NCI-H345 treated with DMSO at 0.1 percent for 48 hours (cell line): Measurements from ENCODE around the gene FLNB.
A peak's percentile ranks its signal among the peaks of the same experiment; 100 is the strongest.

Experiments used
- DNase-seq: peaks from one replicate; lab custom pipeline; 2025; ENCODE audit not compliant: unreplicated experiment; lab: John Stamatoyannopoulos, UW

Gene FLNB

GRCh38 chr3:58008141-58009025, at the start of gene FLNB:
Gene FLNB (plus strand): TSS chr3:58008422. CDS start chr3:58008565, 143 bp downstream.
- DNase-seq, result peak; percentile 23

- no peak for DNase-seq
These were observed 49.4 kb upstream of the FLNB start for GRCh38 chr3:57958642-57959422.

GRCh38 chr3:57959423-57960173, 48.6 kb upstream of the FLNB start:
- no peak for DNase-seq

GRCh38 chr3:57960174-57960505, 48.1 kb upstream of the FLNB start:
- DNase-seq, result no peak

GRCh38 chr3:57961177-57961827, 46.9 kb upstream of the FLNB start:
- no peak for DNase-seq

- no peak for DNase-seq
These were observed 46.3 kb upstream of the FLNB start for GRCh38 chr3:57961828-57962447.

GRCh38 chr3:57962448-57962834, 45.8 kb upstream of the FLNB start:
- no peak for DNase-seq

- no peak for DNase-seq
These were observed 44.3 kb upstream of the FLNB start for GRCh38 chr3:57963811-57964346.

- no peak for DNase-seq
These were observed 41.4 kb upstream of the FLNB start for GRCh38 chr3:57966829-57967228.

GRCh38 chr3:57967590-57967989, 40.6 kb upstream of the FLNB start:
- no peak for DNase-seq

- no peak for DNase-seq
These were observed 39.7 kb upstream of the FLNB start for GRCh38 chr3:57968501-57968900.

GRCh38 chr3:57971975-57972374, 36.2 kb upstream of the FLNB start:
- DNase-seq, result no peak

GRCh38 chr3:57972531-57973111, 35.6 kb upstream of the FLNB start:
- no peak for DNase-seq

- DNase-seq, result no peak
These were observed 34.3 kb upstream of the FLNB start for GRCh38 chr3:57973715-57974477.

GRCh38 chr3:57974796-57975388, 33.3 kb upstream of the FLNB start:
- no peak for DNase-seq

- DNase-seq, result no peak
These were observed 30.4 kb upstream of the FLNB start for GRCh38 chr3:57977818-57978235.

GRCh38 chr3:57978316-57978715, 29.9 kb upstream of the FLNB start:
- no peak for DNase-seq

GRCh38 chr3:57980416-57980815, 27.8 kb upstream of the FLNB start:
- no peak for DNase-seq
